Tibial artery (tissue), 4 donors: Measurements from ENCODE around the gene UROS.

Experiments
- DNase-seq, 2 donors: peaks; one replicate each; pipeline ENCODE4 v3.0.0-alpha.2; 2019
- H3K27ac ChIP-seq, 2 donors: fragments of 200-600 bp; sonication (generic) in 1 of 2; 1 replicate in 1 of 2; 2 replicates in 1 of 2; pipeline ENCODE4 v1.5.1; 2018 to 2019; ENCODE audit warnings: mild to moderate bottlenecking in 1 of 2
- H3K27me3 ChIP-seq, 2 donors: fragments of 200-600 bp; sonication (generic) in 1 of 2; one replicate each; pipeline versions ENCODE4 v1.5.1 to v1.6.0; 2016 to 2019
- H3K36me3 ChIP-seq, 3 donors: fragments of 200-600 bp; sonication (generic) in 2 of 3; one replicate each; pipeline ENCODE4 v1.5.1; 2016 to 2019; ENCODE audit warnings: mild to moderate bottlenecking in 2 of 3
- H3K4me1 ChIP-seq, 4 donors: fragments of 200-600 bp; sonication (generic) in 2 of 4; 1 replicate in 3 of 4; 2 replicates in 1 of 4; pipeline ENCODE4 v1.5.1; 2016 to 2019
- H3K4me3 ChIP-seq, 2 donors: fragments of 200-600 bp; sonication (generic) in 1 of 2; 1 replicate in 1 of 2; 2 replicates in 1 of 2; pipeline ENCODE4 v1.5.1; 2018 to 2019; ENCODE audit warnings: mild to moderate bottlenecking in 2 of 2
- H3K9me3 ChIP-seq, 3 donors: fragments of 200-600 bp; sonication (generic) in 1 of 3; one replicate each; pipeline ENCODE4 v1.5.1; 2016 to 2019
- intact Hi-C: fragments of 100-400 bp; cut with DNase I; formaldehyde crosslinking; loops from one replicate; pipeline ENCODE4 v1.15.0; 2023; ENCODE audit warnings: low total_unique reads
- TF ChIP-seq, protein P1 (sequence below), 2 experiments: fragments of 200-600 bp in 1 of 2; fragments of 450-650 bp in 1 of 2; IDR thresholded peaks; one replicate each; pipeline ENCODE4 v1.5.1; 2017 to 2019; ENCODE audit warnings: antibody characterized with exemption in 2 of 2, mild to moderate bottlenecking in 1 of 2, moderate library complexity in 1 of 2

The UROS gene

DNA sequence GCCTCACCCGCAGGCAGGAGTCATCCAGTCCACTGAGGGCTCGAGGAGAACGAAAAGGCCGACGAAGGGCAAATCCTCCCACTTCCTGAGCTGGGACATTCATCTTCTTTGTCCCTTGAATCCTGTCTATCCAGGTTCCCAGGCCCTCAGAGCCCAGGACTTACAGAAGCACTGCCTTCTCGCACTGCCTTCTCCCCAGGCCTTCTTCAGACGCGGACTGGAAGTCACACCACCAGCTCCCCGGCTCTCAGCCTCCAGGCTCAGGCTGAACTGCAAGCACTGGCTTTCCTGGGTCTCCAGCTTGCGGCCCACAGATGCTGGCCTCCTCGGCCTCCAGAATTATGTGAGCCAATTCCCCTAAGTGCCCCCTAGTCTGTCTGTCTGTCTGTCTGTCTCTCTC, 41.0 kb downstream of the UROS start:
- no peak for DNase-seq
- intact Hi-C loops = no loop called here
- peaks cover 0 to 13% (median 0%) of the 10 kb centered on the region in 3 donors for H3K36me3 ChIP-seq
- H3K4me3 ChIP-seq = no peak overlapping the region
- no peaks in the 10 kb centered on the region for H3K4me1 ChIP-seq
- H3K27me3 ChIP-seq = no peaks in the 10 kb centered on the region
- no peak overlapping the region for H3K27ac ChIP-seq
- no peaks in the 10 kb centered on the region for H3K9me3 ChIP-seq
- TF ChIP-seq, protein P1, sequence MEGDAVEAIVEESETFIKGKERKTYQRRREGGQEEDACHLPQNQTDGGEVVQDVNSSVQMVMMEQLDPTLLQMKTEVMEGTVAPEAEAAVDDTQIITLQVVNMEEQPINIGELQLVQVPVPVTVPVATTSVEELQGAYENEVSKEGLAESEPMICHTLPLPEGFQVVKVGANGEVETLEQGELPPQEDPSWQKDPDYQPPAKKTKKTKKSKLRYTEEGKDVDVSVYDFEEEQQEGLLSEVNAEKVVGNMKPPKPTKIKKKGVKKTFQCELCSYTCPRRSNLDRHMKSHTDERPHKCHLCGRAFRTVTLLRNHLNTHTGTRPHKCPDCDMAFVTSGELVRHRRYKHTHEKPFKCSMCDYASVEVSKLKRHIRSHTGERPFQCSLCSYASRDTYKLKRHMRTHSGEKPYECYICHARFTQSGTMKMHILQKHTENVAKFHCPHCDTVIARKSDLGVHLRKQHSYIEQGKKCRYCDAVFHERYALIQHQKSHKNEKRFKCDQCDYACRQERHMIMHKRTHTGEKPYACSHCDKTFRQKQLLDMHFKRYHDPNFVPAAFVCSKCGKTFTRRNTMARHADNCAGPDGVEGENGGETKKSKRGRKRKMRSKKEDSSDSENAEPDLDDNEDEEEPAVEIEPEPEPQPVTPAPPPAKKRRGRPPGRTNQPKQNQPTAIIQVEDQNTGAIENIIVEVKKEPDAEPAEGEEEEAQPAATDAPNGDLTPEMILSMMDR (IDR thresholded peaks at IDR 0.05) = no peak

DNA sequence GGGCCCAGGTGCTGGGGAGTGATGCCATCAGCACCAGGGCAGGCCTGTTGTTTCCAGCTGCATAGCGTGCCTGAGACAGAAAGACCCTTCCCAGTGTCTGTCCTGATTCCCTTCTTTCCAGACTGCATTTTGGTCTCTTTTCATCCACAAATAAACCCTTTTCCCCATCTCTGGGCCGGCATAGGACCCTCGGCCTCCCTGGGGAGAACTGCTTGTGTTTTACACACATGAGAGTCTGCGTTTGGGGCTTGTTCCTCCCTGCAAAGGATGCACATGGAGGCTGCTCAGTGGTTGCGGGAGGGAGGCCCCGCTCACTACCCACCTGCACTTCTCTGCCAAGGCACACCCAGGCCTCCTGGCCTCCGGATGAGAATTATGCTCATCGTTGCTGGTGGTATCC, 41.7 kb downstream of the UROS start:
- Histone ChIP-seq H3K4me1 (no peaks in the 10 kb centered on the region), H3K4me3 (no peak overlapping the region), H3K27ac (no peak overlapping the region), H3K36me3 (peaks cover 0 to 13% (median 0%) of the 10 kb centered on the region in 3 donors), H3K27me3 (no peaks in the 10 kb centered on the region), H3K9me3 (no peaks in the 10 kb centered on the region)
- DNase-seq = no peak
- intact Hi-C loops = no loop called here
- TF ChIP-seq, protein P1 (IDR thresholded peaks at IDR 0.05) = no peak

DNA sequence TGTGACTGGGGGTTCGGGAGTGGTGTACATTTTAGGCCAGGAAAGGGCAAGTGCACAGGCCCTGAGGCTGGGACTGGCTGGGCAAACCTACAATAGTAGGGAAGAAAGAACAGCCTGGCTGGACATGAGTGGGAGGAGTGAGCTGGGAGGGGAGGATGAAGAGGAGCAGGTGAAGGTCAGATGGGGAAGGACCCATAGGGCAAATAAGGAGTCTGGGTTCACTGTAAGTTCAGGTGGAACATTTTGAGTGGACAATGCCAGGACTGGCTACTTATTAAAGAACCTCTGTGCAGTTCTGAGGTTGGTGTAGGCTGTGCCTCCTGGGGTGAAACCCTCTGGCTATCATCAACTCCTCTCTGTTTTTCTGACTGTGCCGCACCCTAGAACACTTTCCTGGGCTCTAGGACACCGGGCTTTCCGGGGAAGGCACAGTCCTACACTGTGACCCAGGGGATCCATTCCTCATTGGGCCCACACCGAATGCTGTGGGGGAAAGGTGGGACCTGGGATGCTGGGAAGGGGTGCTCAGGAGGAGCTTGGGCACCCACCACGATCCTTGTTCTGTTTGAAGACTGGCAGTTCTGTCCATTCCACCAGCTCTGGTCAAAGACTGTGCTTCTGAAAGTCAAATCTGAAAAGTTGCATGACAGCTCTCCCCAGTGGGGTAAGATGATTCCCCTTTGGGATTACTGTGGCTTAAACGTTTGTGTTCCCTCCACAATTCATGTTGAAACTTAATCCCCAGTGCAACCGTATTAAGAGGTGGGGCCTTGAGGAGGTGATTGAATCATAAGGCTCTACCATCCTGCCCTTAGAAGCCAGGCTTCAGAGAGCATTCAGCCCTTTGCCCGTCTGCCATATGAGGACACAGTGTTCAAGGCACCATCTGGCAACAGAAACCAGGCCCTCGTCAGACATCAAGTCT, 43.4 kb downstream of the UROS start:
- no peak for DNase-seq

DNA sequence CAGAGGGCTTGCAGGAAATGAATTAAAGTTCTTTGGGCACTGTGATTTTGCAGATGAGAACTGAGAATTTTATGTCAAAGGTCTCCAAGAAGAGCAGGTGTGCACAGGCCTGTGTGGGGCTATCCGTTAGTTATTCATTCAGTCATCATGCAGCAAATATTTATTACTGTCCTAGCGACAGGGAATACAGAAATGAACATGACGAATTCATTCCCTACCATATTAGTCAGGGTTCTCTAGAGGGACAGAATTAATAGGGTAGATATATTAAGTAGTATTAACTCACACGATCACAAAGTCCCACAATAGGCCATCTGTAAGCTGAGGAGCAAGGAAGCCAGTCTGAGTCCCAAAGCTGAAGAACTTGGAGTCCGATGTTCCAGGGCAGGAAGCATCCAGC, 44.5 kb downstream of the UROS start:
- DNase-seq = no peak
- Histone ChIP-seq H3K9me3 (no peaks in the 10 kb centered on the region), H3K36me3 (peaks cover 0 to 8% (median 0%) of the 10 kb centered on the region in 3 donors), H3K27me3 (peaks cover 0 to 3% of the 10 kb centered on the region in 2 donors), H3K4me3 (no peak overlapping the region), H3K27ac (no peak overlapping the region), H3K4me1 (no peaks in the 10 kb centered on the region)
- intact Hi-C loops = no loop called here
- TF ChIP-seq, protein P1 (IDR thresholded peaks at IDR 0.05) = no peak

More for the DNA sequence above, 43.4 kb downstream of the UROS start:
- Histone ChIP-seq H3K4me1 (no peaks in the 10 kb centered on the region), H3K27me3 (no peaks in the 10 kb centered on the region), H3K9me3 (no peaks in the 10 kb centered on the region), H3K36me3 (peaks cover 0 to 8% (median 0%) of the 10 kb centered on the region in 3 donors), H3K4me3 (no peak overlapping the region), H3K27ac (no peak overlapping the region)
- TF ChIP-seq, protein P1 (IDR thresholded peaks at IDR 0.05) = no peak
- intact Hi-C loops = no loop called here

DNA sequence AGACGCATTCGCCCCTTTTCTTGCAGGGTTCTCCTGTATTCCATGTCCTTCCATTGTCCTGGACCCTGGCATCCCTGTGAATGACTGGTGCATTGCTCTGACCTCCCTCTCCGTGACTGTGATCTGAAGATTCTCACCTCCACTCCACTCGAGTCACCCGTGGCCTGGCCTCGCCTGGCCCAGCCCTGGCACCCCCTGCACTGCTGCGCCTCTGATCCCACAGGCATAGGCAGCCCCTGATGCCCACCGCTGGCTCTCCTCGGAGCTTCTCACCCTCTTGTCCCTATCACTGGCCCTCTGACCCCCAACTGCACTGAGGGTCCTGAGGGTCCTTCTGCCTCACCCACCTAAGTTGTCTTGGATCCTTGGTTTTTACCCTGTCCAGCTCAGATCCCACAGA, 45.3 kb downstream of the UROS start:
- Histone ChIP-seq H3K36me3 (peaks cover 0 to 8% (median 0%) of the 10 kb centered on the region in 3 donors), H3K4me3 (no peak overlapping the region), H3K27me3 (peaks cover 0 to 3% of the 10 kb centered on the region in 2 donors), H3K27ac (no peak overlapping the region), H3K9me3 (no peaks in the 10 kb centered on the region), H3K4me1 (no peaks in the 10 kb centered on the region)
- DNase-seq = no peak
- TF ChIP-seq, protein P1 (IDR thresholded peaks at IDR 0.05) = no peak
- intact Hi-C loops = no loop called here
